ENCODE measurements around the gene ROBO3.

Gene ROBO3

DNA sequence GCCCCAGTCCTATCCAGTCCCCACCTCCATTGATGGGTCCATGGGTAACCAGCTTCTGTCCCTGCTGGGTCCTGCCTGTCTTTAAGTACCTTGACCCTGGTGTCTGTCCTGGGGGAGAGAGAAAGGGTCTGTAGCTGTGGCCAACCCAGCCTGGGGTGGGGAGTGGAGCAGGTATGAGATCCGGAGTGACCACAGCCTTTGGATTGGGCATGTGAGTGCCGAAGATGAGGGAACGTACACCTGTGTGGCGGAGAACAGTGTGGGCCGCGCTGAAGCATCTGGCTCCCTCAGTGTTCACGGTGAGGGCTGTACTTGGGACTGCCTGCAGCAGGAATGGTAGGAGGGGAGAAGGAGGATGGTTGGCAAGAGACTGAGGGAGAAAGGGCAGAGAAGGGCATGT is 5.2 kb downstream of the ROBO3 start:
- Histone ChIP-seq H3K36me3 (ENCODE audit: control insufficient read depth, low read length) (no peaks in the 10 kb centered on the region), H3K4me1 (ENCODE audit: control insufficient read depth, low read length) (no peaks in the 10 kb centered on the region), H4K20me1 (ENCODE audit: control insufficient read depth, insufficient read depth, low read depth, low read length) (no peaks in the 10 kb centered on the region), H3K4me3 (ENCODE audit: low read length) (no peak overlapping the region), H3K9me3 (ENCODE audit: control insufficient read depth, insufficient read depth, low read length) (no peaks in the 10 kb centered on the region), H3F3A (ENCODE audit: control insufficient read depth, insufficient read depth) (no peaks in the 10 kb centered on the region), H3K4me2 (ENCODE audit: low read length) (no peak overlapping the region), H3K9me2 (replicated peaks; ENCODE audit: control insufficient read depth, low read length) (no peaks in the 10 kb centered on the region), H3K79me2 (ENCODE audit: control insufficient read depth, low read length) (no peaks in the 10 kb centered on the region), H3K27me3 (ENCODE audit: control insufficient read depth, low read length) (peaks cover 33% of the 10 kb centered on the region), H3K27ac (ENCODE audit: low read depth, low read length) (no peak overlapping the region)
- TF ChIP-seq, protein P1, sequence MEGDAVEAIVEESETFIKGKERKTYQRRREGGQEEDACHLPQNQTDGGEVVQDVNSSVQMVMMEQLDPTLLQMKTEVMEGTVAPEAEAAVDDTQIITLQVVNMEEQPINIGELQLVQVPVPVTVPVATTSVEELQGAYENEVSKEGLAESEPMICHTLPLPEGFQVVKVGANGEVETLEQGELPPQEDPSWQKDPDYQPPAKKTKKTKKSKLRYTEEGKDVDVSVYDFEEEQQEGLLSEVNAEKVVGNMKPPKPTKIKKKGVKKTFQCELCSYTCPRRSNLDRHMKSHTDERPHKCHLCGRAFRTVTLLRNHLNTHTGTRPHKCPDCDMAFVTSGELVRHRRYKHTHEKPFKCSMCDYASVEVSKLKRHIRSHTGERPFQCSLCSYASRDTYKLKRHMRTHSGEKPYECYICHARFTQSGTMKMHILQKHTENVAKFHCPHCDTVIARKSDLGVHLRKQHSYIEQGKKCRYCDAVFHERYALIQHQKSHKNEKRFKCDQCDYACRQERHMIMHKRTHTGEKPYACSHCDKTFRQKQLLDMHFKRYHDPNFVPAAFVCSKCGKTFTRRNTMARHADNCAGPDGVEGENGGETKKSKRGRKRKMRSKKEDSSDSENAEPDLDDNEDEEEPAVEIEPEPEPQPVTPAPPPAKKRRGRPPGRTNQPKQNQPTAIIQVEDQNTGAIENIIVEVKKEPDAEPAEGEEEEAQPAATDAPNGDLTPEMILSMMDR (IDR thresholded peaks at IDR 0.05; ENCODE audit: low read depth, low read length, poor library complexity, severe bottlenecking), result no peak

DNA sequence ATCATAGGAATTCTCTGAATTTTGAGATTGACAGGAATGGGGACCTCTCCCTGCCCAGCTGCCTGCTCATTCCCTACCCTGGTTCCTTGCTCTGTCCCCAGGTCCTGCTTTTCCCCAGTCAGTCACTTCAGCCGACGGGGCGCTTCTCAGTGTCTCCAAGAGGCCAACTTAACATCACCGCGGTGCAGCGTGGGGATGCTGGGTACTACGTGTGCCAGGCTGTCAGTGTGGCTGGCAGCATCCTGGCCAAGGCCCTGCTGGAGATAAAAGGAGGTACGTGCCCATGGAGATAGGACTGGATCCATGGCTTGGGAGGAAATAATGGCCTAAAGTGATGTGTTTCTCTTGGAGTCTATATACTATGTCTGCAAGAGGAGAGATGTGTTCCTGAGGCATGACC is 7.0 kb downstream of the ROBO3 start:
- Histone ChIP-seq H3K4me3 (ENCODE audit: low read length) (no peak overlapping the region), H4K20me1 (ENCODE audit: control insufficient read depth, insufficient read depth, low read depth, low read length) (no peaks in the 10 kb centered on the region), H3K4me2 (ENCODE audit: low read length) (no peak overlapping the region), H3K27ac (ENCODE audit: low read depth, low read length) (no peak overlapping the region), H3K4me1 (ENCODE audit: control insufficient read depth, low read length) (peaks cover 9% of the 10 kb centered on the region), H3K79me2 (ENCODE audit: control insufficient read depth, low read length) (no peaks in the 10 kb centered on the region), H3K9me3 (ENCODE audit: control insufficient read depth, insufficient read depth, low read length) (no peaks in the 10 kb centered on the region), H3K36me3 (ENCODE audit: control insufficient read depth, low read length) (no peaks in the 10 kb centered on the region), H3K27me3 (ENCODE audit: control insufficient read depth, low read length) (peaks cover 35% of the 10 kb centered on the region), H3K9me2 (replicated peaks; ENCODE audit: control insufficient read depth, low read length) (no peaks in the 10 kb centered on the region), H3F3A (ENCODE audit: control insufficient read depth, insufficient read depth) (no peaks in the 10 kb centered on the region)
- TF ChIP-seq, protein P1 (IDR thresholded peaks at IDR 0.05; ENCODE audit: low read depth, low read length, poor library complexity, severe bottlenecking), result no peak
- TF ChIP-seq EZH2phosphoT487 (IDR thresholded peaks at IDR 0.05; ENCODE audit: borderline replicate concordance, low read length), result no peak

DNA sequence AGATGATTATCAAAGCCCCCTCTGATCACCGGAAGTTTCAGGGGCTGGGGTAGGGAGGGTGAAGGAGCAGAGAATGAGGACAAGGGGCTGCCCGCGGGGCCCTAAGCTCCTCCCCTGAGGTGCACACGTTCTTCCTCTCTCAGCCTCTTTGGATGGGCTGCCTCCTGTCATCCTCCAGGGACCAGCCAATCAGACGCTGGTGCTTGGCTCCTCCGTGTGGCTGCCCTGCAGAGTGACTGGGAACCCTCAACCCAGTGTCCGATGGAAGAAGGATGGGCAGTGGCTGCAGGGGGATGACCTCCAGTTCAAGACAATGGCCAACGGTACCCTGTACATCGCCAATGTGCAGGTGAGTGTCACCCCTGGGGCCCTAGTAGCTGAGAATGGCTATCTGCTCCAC is 7.5 kb downstream of the ROBO3 start:
- H3K4me2 ChIP-seq (ENCODE audit: low read length), result no peak overlapping the region
- H3K27me3 ChIP-seq (ENCODE audit: control insufficient read depth, low read length), result peaks cover 32% of the 10 kb centered on the region
- no peaks in the 10 kb centered on the region for H3K79me2 ChIP-seq (ENCODE audit: control insufficient read depth, low read length)
- no peak overlapping the region for H3K4me3 ChIP-seq (ENCODE audit: low read length)
- H3K36me3 ChIP-seq (ENCODE audit: control insufficient read depth, low read length), result no peaks in the 10 kb centered on the region
- peaks cover 9% of the 10 kb centered on the region for H3K4me1 ChIP-seq (ENCODE audit: control insufficient read depth, low read length)
- H3K9me3 ChIP-seq (ENCODE audit: control insufficient read depth, insufficient read depth, low read length), result no peaks in the 10 kb centered on the region
- H4K20me1 ChIP-seq (ENCODE audit: control insufficient read depth, insufficient read depth, low read depth, low read length), result no peaks in the 10 kb centered on the region
- H3K27ac ChIP-seq (ENCODE audit: low read depth, low read length), result no peak overlapping the region
- H3K9me2 ChIP-seq (replicated peaks; ENCODE audit: control insufficient read depth, low read length), result no peaks in the 10 kb centered on the region
- TF ChIP-seq EZH2phosphoT487 (IDR thresholded peaks at IDR 0.05; ENCODE audit: borderline replicate concordance, low read length), result no peak
- no peaks in the 10 kb centered on the region for H3F3A ChIP-seq (ENCODE audit: control insufficient read depth, insufficient read depth)

DNA sequence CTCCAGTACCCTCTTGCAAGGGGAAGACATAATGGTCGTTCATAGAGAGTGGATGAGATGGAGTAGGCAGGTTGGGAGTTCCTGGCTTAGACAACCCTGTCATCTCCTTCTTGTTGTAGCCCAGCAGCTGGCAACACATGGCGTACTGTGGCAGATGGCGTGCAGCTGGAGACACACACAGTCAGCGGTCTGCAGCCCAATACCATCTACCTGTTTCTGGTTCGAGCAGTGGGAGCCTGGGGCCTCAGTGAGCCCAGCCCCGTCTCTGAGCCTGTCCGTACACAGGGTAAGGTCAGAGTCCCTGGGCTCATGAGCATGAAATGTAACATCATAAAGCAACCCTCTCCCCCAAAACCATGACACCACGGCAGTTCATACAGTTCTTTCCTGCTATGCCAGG is 8.7 kb downstream of the ROBO3 start:
- TF ChIP-seq EZH2phosphoT487 (IDR thresholded peaks at IDR 0.05; ENCODE audit: borderline replicate concordance, low read length), result no peak
- TF ChIP-seq, protein P1 (IDR thresholded peaks at IDR 0.05; ENCODE audit: low read depth, low read length, poor library complexity, severe bottlenecking), result no peak
- peaks cover 27% of the 10 kb centered on the region for H3K27me3 ChIP-seq (ENCODE audit: control insufficient read depth, low read length)
- H3K79me2 ChIP-seq (ENCODE audit: control insufficient read depth, low read length), result no peaks in the 10 kb centered on the region
- peaks cover 9% of the 10 kb centered on the region for H3K4me1 ChIP-seq (ENCODE audit: control insufficient read depth, low read length)
- H3K9me3 ChIP-seq (ENCODE audit: control insufficient read depth, insufficient read depth, low read length), result no peaks in the 10 kb centered on the region
- no peak overlapping the region for H3K4me3 ChIP-seq (ENCODE audit: low read length)
- H3K4me2 ChIP-seq (ENCODE audit: low read length), result no peak overlapping the region
- H4K20me1 ChIP-seq (ENCODE audit: control insufficient read depth, insufficient read depth, low read depth, low read length), result no peaks in the 10 kb centered on the region
- no peaks in the 10 kb centered on the region for H3K36me3 ChIP-seq (ENCODE audit: control insufficient read depth, low read length)
- no peaks in the 10 kb centered on the region for H3F3A ChIP-seq (ENCODE audit: control insufficient read depth, insufficient read depth)
- H3K9me2 ChIP-seq (replicated peaks; ENCODE audit: control insufficient read depth, low read length), result no peaks in the 10 kb centered on the region
- H3K27ac ChIP-seq (ENCODE audit: low read depth, low read length), result no peak overlapping the region
